Esophagus muscularis mucosa (tissue), 4 donors: Measurements from ENCODE around the gene SLC26A6. TPM values are rescaled to one million over a fixed set of nuclear protein-coding genes. Genes with fewer than 3 reads are reported as not detected.

Source experiments
- DNase-seq: peaks from one replicate; pipeline ENCODE4 v3.0.0-alpha.2; 2017; ENCODE audit errors: extremely low spot score
- H3K27ac ChIP-seq, 4 donors: fragments of 200-600 bp; sonication (generic); replicated peaks in 1 of 4; 1 replicate in 3 of 4; 2 replicates in 1 of 4; pipeline ENCODE4 v1.5.1; 2016 to 2019; ENCODE audit warnings: mild to moderate bottlenecking in 1 of 4
- H3K27me3 ChIP-seq, 4 donors: fragments of 200-600 bp; sonication (generic); one replicate each; pipeline versions ENCODE4 v1.5.1 to v1.6.0; 2016 to 2019
- H3K36me3 ChIP-seq, 4 donors: fragments of 200-600 bp; sonication (generic); one replicate each; pipeline ENCODE4 v1.5.1; 2016 to 2019
- H3K4me1 ChIP-seq, 4 donors: fragments of 200-600 bp; sonication (generic); one replicate each; pipeline ENCODE4 v1.5.1; 2016 to 2019
- H3K4me3 ChIP-seq, 4 donors: fragments of 200-600 bp; sonication (generic); 1 replicate in 2 of 4; 2 replicates in 2 of 4; pipeline ENCODE4 v1.5.1; 2016 to 2019; ENCODE audit warnings: mild to moderate bottlenecking in 4 of 4, moderate library complexity in 1 of 4
- H3K9me3 ChIP-seq, 4 donors: fragments of 200-600 bp; sonication (generic); 1 replicate in 3 of 4; 2 replicates in 1 of 4; pipeline ENCODE4 v1.5.1; 2016 to 2019
- CTCF ChIP-seq, 3 experiments: fragments of 200-600 bp in 2 of 3; fragments of 450-650 bp in 1 of 3; sonication (generic) in 2 of 3; IDR thresholded peaks; one replicate each; pipeline ENCODE4 v1.5.1; 2017 to 2019; ENCODE audit warnings: antibody characterized with exemption in 3 of 3, mild to moderate bottlenecking in 2 of 3, moderate library complexity in 1 of 3
- EP300 ChIP-seq: sonication (generic); formaldehyde crosslinking; IDR thresholded peaks from one replicate; pipeline ENCODE4 v1.6.1; 2017; ENCODE audit warnings: antibody characterized with exemption
- POLR2A ChIP-seq: fragments of 450-650 bp; IDR thresholded peaks from one replicate; pipeline ENCODE4 v1.6.1; 2017; ENCODE audit warnings: antibody characterized with exemption, moderate library complexity, mild to moderate bottlenecking, low read depth
- POLR2AphosphoS5 ChIP-seq, 2 donors: sonication (generic); formaldehyde crosslinking; IDR thresholded peaks; one replicate each; pipeline ENCODE4 v1.6.1; 2017; ENCODE audit warnings: antibody characterized with exemption in 2 of 2
- WGBS: methylation state at CpG from one replicate; pipeline ENCODE4 v1.1.5; 2018; 5-methylcytosine and 5-hydroxymethylcytosine counted together
- intact Hi-C: fragments of 100-400 bp; cut with DNase I; formaldehyde crosslinking; loops from one replicate; pipeline ENCODE4 v1.15.1; 2023
- total RNA-seq, 4 donors: library from RNA; depleted of rRNA; stranded (reverse); fragments of >200 nt; gene quantifications; one replicate each; pipeline versions ENCODE4 v1.1.0 to v1.2.1, GENCODE V29; 2016

The SLC26A6 gene
- total RNA-seq, 4 donors from 2014 or later = 6.1 to 11.7 (median 8.8) TPM

GRCh38 chr3:48664929-48665328, 29.7 kb upstream of the SLC26A6 start:
- H3K4me1 ChIP-seq = peaks cover 16 to 34% (median 34%) of the 10 kb centered on the region in 4 donors
- peaks cover 8 to 48% (median 15%) of the 10 kb centered on the region in 4 donors for H3K27me3 ChIP-seq
- no peak overlapping the region for H3K4me3 ChIP-seq
- no peaks in the 10 kb centered on the region for H3K9me3 ChIP-seq
- peak overlapping the region in 1 of 4 donors; percentile 83 for H3K27ac ChIP-seq
- intact Hi-C loops = no loop called here
- H3K36me3 ChIP-seq = peaks cover 0 to 5% (median 1%) of the 10 kb centered on the region in 4 donors
- TF ChIP-seq CTCF (IDR thresholded peaks at IDR 0.05) (no peak), EP300 (no peak), POLR2A (no peak), POLR2AphosphoS5 (IDR thresholded peaks at IDR 0.05) (no peak)
- no peak for DNase-seq
- 79% methylated on average over 4 of the region's 4 CpGs for WGBS

GRCh38 chr3:48664313-48664644, 29.0 kb upstream of the SLC26A6 start:
- DNase-seq = no peak
- no peak for TF ChIP-seq EP300
- WGBS = 51% methylated on average over 11 of the region's 11 CpGs
- peaks cover 16 to 34% (median 34%) of the 10 kb centered on the region in 4 donors for H3K4me1 ChIP-seq
- intact Hi-C loops = no loop called here
- H3K27me3 ChIP-seq = peaks cover 8 to 54% (median 15%) of the 10 kb centered on the region in 4 donors
- peak overlapping the region in 3 of 4 donors; percentile 51 to 62 (median 52) for H3K4me3 ChIP-seq
- H3K27ac ChIP-seq = peak overlapping the region; percentile 76 to 89 (median 84)
- H3K36me3 ChIP-seq = peaks cover 0 to 5% (median 1%) of the 10 kb centered on the region in 4 donors
- no peaks in the 10 kb centered on the region for H3K9me3 ChIP-seq

GRCh38 chr3:48663489-48664312, 28.4 kb upstream of the SLC26A6 start:
- TF ChIP-seq EP300 (no peak), POLR2AphosphoS5 (IDR thresholded peaks at IDR 0.05) (peak; percentile 82 to 83), CTCF (IDR thresholded peaks at IDR 0.05) (peak; percentile 45 to 67 (median 46))
- intact Hi-C loops = no loop called here
- H3K27me3 ChIP-seq = peaks cover 8 to 60% (median 15%) of the 10 kb centered on the region in 4 donors

GRCh38 chr3:48662753-48663488, 27.7 kb upstream of the SLC26A6 start, which contains the start of gene CELSR3:
Gene CELSR3, minus strand, starts transcription at chr3:48662886. Its CDS starts 252 bp downstream, at chr3:48662634.
- H3K9me3 ChIP-seq = no peaks in the 10 kb centered on the region
- intact Hi-C loops = no loop called here
- peaks cover 0 to 5% (median 1%) of the 10 kb centered on the region in 4 donors for H3K36me3 ChIP-seq
- peaks cover 16 to 34% (median 34%) of the 10 kb centered on the region in 4 donors for H3K4me1 ChIP-seq
- WGBS = under 1% methylated on average over 27 of the region's 52 CpGs
- H3K27me3 ChIP-seq = peaks cover 8 to 60% (median 15%) of the 10 kb centered on the region in 4 donors
- no peak for DNase-seq
- H3K4me3 ChIP-seq = peak within 1 kb of the TSS; percentile 51 to 62 (median 55)
- peak within 1 kb of the TSS; percentile 76 to 89 (median 84) for H3K27ac ChIP-seq
- TF ChIP-seq EP300 (no peak), POLR2A (peak; percentile 8), POLR2AphosphoS5 (IDR thresholded peaks at IDR 0.05) (peak; percentile 50 to 55), CTCF (IDR thresholded peaks at IDR 0.05) (no peak)

More at GRCh38 chr3:48663489-48664312, 28.4 kb upstream of the SLC26A6 start:
- peak overlapping the region; percentile 76 to 89 (median 84) for H3K27ac ChIP-seq
- peaks cover 0 to 5% (median 1%) of the 10 kb centered on the region in 4 donors for H3K36me3 ChIP-seq
- H3K4me1 ChIP-seq = peaks cover 16 to 34% (median 34%) of the 10 kb centered on the region in 4 donors
- DNase-seq = peak; percentile 97
- H3K4me3 ChIP-seq = peak overlapping the region; percentile 51 to 62 (median 55)
- WGBS = 0% methylated on average over 10 of the region's 66 CpGs
- H3K9me3 ChIP-seq = no peaks in the 10 kb centered on the region
